Hematopoietic multipotent progenitor cell treated with erythropoietin and hydrocortisone succinate and interleukin-3 and kit ligand, for 15 days (in vitro differentiated cells): ENCODE measurements around the gene KRTAP4-2.
"Not testable (repeated sequence)": the region's sequence is repeated elsewhere in the genome, so short reads cannot be mapped to it uniquely, and the experiment has no call there.

Source experiments
- DNase-seq: peaks from one replicate; pipeline ENCODE4 v3.0.0-alpha.2; 2015; ENCODE audit warnings: low spot score

Gene KRTAP4-2

DNA sequence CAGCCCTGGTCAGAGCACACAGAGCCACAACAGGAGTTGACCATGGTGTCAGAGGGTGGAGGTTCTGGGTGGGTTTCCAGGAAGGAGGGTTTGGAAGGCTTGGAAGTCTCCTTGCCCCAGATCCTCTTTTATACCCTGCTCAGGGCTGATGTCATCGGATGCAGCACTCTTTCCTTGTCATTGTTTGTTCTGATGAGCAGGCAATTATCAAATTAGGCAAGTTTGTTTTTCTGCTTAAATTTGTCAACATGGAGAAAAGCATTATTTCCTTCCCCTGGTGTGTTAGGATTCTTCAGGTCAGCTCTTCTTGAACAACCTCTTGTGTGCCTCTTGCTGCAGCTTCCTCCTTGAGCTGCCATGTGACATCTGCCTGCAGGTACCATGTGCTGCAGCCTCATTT is 17.4 kb downstream of the KRTAP4-2 start, which contains the start of gene KRTAP4-4:
Gene KRTAP4-4 (minus strand): TSS at position 101 of the 400 bp plus-strand sequence. CDS start 57 bp downstream, at position 44.
- no peak for DNase-seq

DNA sequence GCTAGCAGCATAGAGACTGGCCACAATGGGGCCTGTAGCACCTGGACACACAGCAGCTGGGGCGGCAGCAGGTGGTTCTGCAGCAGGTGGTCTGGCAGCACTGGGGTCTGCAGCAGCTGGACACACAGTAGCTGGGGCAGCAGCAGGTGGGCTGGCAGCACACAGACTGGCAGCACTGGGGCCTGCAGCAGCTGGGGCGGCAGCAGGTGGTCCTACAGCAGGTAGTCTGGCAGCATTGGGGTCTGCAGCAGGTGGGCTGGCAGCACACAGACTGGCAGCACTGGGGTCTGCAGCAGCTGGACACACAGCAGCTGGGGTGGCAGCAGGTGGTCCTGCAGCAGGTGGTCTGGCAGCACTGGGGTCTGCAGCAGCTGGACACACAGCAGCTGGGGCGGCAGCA is 17.8 kb downstream of the KRTAP4-2 start:
- DNase-seq, result not testable (repeated sequence)

DNA sequence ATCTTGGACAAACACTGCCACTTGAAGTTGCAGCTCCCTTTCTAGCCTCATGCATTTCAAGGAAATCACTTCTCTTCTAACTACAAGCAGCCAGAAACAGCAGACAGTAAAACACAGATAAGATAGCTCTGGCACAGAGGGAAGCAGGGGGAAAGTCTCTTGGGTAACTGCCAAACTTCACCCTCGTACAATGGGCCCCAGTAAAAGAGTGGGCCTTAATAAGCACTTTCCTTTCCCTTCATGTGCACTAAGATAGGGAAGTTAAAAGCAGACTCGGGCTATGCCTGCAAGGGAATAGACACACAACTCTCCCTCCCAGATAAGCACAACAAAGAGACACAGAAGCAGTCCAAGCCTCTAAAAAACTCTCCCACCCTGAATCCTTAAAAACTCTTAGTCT is 24.2 kb downstream of the KRTAP4-2 start:
- no peak for DNase-seq

DNA sequence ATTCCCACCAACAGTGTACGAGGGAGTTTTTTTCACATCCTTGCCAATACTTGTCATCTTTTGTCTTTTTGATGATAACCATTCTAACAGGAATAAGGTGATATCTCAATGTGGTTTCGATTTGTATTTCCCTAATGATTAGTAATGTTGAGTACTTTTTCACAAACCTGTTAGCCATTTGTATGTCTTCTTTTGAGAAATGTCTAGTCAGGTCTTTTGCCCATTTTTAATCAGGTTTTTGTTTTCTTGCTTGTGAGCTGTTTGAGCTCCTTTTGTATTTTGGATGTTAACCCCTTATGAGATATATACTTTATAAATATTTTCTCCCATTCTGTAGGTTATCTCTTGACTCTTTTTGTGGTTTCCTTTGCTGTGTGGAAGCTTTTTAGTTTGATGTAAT is 26.5 kb downstream of the KRTAP4-2 start:
- no peak for DNase-seq

DNA sequence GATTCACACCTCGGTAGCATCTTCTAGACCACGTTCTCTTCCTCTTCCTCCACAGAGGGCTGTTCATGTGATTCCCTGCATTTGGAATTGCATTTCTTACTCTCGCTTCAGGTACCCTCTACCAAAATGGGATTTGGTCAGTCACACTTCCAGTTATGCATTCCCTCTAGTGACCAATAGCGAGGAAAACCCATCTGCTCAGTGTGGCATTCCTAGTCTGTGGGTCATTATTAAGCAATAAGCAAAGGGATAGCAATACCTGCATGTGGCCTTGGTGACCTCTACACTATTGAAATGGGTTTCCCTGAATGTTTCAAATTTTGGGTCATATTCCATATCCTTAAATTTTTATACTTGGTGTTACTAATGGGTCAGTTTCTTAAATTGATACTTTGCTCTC is 28.0 kb downstream of the KRTAP4-2 start:
- no peak for DNase-seq

DNA sequence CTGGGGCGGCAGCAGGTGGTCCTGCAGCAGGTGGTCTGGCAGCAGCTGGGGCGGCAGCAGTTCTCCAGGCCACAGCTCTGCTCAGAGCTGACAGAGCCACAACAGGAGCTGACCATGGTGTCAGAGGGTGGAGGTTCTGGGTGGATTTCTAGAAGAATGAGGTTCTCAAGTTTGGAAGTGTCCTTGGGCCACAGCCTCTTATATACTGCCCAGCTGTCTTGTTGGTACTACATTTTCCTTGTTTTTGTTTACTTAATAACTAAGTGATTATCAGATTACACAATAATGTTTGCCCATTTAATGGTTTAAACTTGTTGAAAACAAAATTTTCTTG is 28.4 kb downstream of the KRTAP4-2 start, which contains the start of gene KRTAP4-5:
Gene KRTAP4-5 (minus strand): TSS at position 174 of the 334 bp plus-strand sequence. CDS start 58 bp downstream, at position 116.
- no peak for DNase-seq

DNA sequence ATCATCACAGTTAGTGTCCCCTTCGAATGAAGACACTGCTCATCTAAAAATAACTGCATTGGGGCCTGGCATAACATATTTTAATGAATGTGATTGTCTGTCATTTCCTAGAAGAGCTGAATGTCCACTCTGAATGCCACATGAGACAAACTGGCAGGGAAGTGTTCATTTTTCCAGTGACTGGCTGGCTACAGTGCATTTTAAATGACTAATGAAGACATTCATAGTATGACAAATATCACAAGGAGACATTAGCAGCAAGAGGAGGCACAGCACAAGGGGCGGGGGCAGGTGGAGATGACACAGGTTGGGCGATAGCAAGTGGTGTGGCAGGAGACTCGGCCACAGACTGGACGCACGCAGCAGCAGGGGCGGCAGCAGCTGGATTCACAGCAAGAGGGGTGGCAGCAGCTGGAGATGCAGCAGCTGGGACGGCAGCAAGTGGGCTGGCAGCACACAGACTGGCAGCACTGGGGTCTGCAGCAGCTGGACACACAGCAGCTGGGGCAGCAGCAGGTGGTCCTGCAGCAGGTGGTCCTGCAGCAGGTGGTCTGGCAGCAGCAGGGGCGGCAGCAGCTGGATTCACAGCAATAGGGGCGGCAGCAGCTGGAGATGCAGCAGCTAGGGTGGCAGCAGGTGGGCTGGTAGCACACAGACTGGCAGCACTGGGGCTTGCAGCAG is 28.9 kb downstream of the KRTAP4-2 start:
- DNase-seq, result not testable (repeated sequence)

DNA sequence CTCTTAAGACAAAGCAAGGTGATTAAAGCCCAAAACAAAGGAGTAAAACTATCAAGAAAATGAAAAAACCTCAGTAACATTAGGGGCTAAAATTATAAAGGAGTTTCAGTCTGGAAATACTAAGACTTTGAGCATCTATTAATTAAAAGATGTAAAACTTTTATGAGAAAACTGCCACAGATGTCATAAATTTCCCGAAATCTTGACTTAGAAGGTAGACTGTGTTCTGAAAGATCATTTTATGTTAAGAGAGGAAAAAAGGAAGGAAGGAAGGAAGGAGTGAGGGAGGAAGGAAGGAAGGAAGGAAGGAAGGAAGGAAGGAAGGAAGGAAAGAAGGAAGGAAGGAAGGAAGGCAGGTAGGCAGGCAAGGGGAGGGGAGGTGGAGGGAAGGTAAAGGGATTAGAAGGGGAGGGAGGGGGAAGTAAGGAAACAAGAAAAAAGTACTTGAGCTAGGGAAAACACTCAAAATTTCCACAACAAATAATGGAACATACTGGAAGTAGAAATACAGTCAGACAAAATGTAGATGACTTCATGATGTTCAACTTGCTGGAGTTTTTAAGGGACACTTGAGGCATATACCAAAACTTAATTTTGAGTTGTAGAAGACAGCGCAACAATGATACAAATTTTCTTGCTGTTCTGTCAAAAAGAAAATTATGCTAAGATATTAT is 30.4 kb downstream of the KRTAP4-2 start:
- DNase-seq, result no peak

DNA sequence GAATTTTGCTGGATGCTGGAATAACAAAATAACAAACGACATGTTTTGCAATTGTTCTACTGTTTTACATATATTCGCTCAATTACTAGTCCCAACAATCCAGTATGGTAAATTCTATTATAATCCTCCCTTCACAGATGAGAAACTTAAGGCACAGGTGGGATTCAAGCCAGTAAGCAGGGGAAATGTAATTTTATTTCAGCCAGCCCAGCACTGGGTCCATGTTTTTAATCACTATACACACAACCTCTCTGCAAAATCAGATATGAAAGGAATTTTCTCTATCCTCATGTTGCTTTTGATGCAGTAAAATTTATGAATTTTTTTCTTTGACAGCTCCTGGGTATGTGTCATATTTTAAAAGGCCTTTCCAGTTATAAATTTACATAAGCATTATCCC is 32.8 kb downstream of the KRTAP4-2 start:
- no peak for DNase-seq

DNA sequence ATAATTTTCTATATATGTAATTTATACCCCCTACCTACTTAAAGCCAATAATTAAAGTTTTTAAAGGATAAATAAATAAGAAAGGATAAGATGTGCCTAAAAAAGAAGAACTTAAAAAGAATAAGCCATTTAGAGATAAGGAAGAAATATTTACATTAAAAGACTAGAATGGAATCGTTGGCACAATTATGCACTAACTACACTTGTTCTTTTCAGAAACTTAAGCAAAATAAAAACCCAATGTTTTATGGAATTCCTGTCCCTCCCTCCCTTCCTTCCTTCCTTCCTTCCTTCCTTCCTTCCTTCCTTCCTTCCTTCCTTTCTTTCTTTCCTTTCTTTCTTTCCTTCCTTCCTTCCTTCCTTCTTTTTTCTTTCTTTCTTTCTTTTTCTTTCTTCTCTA is 33.2 kb downstream of the KRTAP4-2 start:
- DNase-seq, result no peak

DNA sequence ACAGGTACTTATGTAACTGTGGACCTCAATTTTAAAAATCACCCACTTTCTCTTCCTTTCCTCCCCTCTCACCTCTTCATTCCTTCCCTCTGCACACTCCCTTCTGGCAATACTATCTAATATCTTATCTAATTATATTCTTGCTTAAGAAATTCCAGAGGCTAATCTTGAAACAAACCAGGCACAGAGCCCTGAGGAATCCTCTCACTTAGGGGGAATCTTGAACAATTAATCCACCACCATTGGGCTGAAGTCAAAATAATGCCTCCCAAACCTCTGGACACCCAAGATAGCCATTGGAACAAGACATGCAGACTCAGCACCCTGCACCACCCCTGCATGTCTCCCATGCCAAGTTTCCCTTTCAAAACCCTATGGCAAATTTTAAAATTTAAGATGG is 36.7 kb downstream of the KRTAP4-2 start:
- no peak for DNase-seq

DNA sequence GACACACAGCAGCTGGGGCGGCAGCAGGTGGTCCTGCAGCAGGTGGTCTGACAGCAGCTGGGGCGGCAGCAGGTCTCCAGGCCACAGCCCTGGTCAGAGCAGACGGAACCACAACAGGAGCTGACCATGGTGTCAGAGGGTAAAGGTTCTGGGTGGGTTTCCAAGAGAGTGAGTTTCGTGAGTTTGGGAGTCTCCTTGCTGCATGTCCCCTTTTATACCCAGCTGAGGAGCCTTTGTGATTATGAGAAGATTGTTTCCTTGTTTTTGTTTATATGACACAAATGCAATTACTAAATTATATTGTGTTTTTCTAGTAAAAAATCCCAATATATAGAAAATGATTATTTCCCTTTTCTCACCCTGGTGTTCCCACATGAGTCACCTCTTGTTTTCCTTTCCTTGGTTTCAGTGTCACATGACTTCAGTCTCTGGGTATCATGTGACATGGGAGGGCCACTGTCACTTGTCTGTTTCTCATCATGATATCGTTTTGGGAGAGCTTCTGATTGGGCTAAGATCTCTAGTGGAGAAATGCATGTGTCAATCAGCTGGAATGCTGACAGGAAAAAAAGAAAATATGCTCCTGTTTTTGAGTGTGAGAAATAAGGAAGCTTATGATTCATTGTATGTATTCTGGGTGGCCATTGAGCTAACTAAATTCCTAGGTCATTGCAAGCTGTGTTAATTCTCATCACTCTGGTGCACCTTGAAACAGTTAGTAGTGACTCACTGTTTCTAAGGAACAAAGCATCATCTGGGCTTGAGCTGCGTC is 37.5 kb downstream of the KRTAP4-2 start, which contains the start of gene KRTAP4-6:
Gene KRTAP4-6 (minus strand): TSS at position 185 of the 772 bp plus-strand sequence. CDS start 57 bp downstream, at position 128.
- no peak for DNase-seq

DNA sequence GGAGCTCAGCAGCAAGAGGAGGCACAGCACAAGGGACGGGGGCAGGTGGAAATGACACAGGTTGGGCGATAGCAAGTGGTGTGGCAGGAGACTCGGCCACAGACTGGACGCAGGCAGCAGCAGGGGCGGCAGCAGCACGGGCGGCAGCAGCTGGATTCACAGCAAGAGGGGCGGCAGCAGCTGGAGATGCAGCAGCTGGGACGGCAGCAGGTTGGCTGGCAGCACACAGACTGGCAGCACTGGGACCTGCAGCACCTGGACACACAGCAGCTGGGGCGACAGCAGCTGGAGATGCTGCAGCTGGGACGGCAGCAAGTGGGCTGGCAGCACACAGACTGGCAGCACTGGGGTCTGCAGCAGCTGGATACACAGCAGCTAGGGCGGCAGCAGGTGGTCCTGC is 38.2 kb downstream of the KRTAP4-2 start:
- not testable (repeated sequence) for DNase-seq

DNA sequence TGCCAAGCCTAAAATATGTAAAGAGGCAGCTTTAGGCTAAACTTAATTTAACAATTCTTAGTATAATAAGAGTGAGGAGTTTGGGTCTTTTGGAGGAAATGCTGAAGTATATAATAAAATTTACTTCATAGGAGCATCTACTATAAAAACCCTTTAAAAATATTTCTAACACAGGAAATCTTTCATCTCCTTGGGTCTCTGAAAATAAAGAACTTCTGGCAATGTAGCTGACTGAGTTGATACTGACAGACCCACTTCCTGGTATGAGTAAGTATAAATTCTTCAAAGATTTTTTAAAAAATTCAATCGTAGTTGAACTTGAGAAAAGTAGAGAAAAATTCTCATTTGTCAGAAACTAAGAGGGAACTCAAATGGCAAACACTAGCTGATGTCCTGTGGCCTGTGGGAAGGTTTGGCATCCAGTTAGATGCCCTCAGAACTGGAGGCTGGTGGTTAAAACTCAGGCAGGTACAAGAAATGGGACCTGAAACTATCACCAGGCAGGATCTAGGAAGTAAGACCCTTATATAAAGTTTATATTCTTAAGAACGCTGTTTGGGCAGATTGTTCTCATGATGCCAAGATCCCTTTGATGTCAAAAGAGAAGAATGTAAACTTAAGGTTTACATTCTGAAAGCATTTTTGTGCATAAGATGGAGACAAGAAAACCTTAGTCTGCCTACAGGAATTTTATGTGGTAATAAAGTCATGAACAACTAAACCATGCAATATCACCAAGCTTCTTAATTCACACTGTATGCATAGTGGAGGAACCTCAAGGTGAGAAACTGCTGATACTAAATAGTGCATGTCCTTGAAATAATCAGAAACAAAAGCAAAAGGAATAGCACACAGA is 43.9 kb downstream of the KRTAP4-2 start:
- no peak for DNase-seq

DNA sequence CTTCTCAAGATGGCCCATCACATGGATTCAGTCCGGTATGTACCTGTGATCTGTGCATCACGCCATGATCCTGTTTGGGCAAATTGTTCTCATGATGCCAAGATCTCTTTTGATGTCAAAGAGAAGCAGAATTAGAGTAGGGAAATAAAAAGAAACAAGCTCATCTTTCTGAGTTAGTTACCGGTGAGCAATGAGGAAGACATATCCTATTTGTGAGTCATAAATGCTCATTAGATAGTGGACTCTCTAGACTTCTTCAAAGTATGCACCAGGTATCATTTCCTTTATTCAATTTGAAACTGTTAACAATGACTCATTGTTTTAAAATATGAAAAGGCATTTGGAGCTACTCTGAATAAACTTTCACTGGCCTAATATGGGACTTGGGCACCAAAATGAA is 46.0 kb downstream of the KRTAP4-2 start:
- no peak for DNase-seq
